Measurements from ENCODE around the gene HDDC3.
A peak's percentile ranks its signal among the peaks of the same experiment; 100 is the strongest.

Gene HDDC3

DNA sequence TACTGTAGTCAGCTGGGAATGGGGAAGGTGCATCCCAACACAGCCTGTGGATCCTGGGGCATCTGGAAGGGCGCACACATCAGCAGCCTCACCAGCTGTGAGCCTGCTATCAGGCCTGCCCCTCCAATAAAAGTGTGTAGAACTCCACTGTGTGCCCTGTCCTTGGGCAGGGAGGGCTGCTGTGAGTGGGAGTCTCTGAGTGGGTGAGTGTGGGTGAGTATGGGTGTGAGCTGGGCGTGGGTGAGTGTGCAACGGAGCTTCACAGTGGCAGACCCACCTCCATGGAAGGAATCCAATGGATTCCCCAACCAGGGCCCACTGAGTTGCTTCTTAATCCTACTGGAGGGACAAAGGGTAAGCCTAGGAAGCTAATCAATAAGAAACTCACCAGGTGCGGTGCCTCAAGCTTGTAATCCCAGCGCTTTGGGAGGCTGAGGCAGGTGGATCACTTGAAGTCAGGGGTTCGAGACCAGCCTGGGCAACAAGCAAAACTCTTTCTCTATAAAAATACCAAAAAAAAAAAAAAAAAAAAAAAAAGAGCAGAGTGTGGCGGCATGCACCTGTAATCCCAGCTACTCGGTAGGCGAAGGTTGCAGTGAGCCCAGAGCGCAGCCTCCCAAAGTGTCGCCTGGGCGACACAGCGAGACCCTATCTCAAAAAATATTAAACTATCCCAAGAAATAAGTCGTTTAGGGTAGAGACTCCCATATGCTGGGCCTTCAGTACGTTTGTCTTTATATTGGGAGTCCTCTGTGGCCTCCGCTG lies 21.8 kb upstream of the HDDC3 start:
- DNase-seq (ENCODE audit: low read depth in 2 of 3, low spot score in 1 of 3): no peak

DNA sequence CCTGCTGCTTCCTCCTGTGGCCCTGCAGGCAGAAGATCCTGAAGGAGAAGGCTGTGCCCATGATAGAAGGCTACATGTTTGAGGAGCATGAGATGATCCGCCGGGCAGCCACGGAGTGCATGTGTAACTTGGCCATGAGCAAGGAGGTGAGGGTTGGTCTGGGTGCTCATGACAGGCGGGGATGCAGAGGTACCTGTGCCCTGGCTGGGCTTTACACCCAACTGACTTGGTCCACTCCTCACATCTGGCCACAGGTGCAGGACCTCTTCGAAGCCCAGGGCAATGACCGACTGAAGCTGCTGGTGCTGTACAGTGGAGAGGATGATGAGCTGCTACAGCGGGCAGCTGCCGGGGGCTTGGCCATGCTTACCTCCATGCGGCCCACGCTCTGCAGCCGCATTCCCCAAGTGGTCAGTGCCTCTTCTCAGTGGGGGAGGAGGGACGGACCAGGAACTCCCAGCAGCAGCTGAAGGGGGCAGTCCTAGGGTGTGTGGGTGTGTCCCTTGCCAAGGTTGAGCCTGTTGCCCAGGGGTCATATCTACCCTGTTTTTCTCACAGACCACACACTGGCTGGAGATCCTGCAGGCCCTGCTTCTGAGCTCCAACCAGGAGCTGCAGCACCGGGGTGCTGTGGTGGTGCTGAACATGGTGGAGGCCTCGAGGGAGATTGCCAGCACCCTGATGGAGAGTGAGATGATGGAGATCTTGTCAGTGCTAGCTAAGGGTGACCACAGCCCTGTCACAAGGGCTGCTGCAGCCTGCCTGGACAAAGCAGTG lies 20.7 kb upstream of the HDDC3 start:
- no peak for DNase-seq (ENCODE audit: low read depth in 2 of 3, low spot score in 1 of 3)

DNA sequence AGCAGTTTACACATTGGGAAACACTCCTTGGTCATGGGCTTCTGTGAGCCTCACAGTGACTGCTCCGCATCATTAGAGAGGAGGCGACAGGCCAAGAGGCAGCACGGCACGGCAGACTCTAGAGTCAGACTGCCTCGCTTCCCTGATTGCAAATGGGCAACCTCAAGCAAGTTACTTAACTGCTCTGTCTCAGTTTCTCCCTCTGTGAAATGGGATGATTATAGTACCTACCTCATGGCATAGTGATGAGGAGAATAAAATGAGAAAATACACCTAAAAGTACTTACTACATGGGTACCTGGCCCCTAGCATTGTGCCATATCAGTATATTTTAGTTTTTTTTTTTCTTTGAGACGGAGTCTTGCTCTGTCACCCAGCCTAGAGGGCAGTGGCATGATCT lies 18.3 kb upstream of the HDDC3 start:
- no peak for DNase-seq (ENCODE audit: low read depth in 2 of 3, low spot score in 1 of 3)

DNA sequence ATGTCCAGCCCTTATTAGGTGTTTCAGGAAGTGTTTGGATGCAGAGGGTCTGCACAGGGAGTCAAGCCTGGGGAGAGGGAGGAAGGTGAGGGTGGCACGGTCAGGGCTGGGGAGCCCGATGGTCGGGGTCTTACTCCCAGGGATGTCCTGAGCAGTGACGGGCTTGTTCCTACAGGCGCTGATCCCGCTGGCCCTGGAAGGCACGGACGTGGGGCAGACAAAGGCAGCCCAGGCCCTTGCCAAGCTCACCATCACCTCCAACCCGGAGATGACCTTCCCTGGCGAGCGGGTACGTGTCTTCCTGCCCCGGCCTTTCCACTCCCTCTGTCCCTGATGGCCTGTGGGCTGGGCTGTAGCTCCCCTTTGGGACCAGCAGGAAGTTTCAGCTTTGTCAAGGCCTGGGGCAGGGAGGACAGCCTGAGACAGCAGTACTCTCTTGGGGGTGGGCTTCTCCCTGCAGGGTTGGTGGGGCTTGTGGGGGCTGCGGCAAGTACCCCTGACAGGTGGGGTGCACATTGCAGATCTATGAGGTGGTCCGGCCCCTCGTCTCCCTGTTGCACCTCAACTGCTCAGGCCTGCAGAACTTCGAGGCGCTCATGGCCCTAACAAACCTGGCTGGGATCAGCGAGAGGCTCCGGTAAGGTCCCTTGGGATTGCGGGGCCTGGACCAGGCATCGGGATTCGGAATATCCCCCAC lies 17.8 kb upstream of the HDDC3 start:
- no peak for DNase-seq (ENCODE audit: low read depth in 2 of 3, low spot score in 1 of 3)

DNA sequence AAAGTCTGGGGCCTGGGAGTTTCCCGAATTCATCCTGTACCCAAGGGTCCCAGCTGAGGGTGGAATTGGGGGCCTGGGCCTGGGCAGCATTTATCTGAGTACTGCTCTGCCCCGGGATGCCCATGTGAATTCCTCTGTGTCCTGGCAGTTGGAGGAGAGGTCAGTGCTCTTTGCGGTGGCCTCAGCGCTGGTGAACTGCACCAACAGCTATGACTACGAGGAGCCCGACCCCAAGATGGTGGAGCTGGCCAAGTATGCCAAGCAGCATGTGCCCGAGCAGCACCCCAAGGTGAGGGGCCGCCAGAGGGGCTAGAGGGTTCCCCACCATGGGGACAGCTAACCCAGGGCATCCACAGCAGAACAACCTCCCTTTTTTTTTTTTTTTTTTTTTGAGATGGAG lies 16.2 kb upstream of the HDDC3 start:
- no peak for DNase-seq (ENCODE audit: low read depth in 2 of 3, low spot score in 1 of 3)

DNA sequence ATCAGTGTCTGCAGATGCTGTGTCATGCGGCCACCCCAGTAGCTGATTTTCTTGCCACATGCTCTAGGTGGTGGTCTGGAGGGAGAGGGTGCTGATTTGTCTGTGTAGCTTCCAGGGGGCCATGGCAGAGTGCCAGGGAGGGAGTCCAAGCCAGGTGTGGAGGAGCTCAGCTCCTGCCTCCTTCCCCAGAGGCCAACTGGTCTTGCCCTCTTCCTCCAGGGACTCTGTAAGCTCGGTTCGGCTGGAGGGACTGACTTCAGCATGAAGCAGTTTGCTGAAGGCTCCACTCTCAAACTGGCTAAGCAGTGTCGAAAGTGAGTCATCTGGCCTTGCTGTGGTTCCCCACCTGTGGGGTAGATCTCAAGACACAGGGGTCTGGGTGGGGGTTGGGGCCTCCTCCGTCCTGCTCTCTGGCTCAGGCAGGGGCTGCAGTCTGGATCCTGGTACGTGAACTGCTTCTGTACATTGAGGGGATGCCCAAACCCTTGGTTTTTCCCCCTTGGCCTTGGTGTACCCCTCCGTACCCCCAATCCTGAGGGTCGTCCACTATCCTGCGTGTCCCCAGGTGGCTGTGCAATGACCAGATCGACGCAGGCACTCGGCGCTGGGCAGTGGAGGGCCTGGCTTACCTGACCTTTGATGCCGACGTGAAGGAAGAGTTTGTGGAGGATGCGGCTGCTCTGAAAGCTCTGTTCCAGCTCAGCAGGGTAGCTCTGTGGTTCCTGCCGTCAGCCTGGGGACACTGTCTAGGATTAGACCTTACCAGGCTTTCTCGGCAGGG lies 15.4 kb upstream of the HDDC3 start:
- no peak for DNase-seq (ENCODE audit: low read depth in 2 of 3, low spot score in 1 of 3)

DNA sequence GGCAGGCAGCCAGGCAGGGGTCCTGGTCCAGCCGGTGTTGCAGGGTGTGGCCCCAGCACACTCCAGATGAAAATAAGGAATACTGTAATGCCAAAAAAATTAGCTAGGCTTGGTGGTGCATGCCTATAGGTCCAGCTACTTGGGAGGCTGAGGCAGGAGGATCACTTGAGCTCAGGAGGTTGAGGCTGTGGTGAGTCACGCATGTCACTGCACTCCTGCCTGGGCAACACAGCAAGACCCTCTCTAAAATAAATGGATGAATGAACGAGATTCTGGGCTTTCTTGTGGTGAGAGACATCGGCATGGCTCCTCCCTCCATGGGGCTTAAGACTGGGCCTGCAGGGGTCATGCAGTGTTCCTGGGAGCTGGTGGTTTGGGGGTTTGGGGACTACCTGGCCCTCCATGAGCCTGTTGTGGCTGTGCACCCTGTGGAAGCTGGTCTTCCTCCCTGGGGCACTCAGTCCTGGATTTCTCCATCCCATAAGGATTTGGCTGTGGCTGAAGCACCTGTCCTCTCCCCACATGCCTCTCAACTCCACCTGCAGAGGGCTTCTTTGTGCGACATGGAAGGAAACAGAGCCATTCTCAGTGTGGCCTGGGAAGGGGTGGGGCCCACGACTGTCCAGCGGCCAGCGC lies 14.7 kb upstream of the HDDC3 start:
- DNase-seq (ENCODE audit: low read depth in 2 of 3, low spot score in 1 of 3): no peak

DNA sequence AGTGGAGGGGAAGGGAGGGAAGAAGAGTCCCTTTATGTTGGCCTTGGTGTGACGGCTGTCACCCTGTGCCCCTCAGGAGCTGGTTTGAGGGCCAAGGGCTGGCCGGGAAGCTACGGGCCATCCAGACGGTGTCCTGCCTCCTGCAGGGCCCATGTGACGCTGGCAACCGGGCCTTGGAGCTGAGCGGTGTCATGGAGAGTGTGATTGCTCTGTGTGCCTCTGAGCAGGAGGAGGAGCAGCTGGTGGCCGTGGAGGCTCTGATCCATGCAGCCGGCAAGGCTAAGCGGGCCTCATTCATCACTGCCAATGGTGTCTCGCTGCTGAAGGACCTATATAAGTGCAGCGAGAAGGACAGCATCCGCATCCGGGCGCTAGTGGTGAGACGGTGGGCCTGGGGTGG lies 14.2 kb upstream of the HDDC3 start:
- no peak for DNase-seq (ENCODE audit: low read depth in 2 of 3, low spot score in 1 of 3)

DNA sequence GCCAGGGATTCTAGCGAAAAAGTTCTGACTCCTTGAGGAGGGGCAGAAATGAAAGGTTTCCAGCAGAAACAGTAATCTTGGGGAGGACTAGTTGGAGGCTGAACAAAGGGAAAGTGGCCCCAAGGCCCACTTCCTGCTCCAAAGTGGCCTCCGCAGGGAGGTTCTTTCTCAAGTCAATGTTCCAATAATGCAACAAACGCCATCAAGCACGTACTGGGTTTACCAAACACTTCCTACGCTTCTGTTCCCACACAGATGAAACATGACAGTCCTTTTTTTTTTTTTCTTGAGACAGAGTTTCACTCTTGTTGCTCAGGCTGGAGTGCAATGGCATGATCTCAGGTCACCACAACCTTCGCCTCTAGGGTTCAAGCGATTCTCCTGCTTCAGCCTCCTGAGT lies 12.7 kb upstream of the HDDC3 start:
- DNase-seq (ENCODE audit: low read depth in 2 of 3, low spot score in 1 of 3): no peak

DNA sequence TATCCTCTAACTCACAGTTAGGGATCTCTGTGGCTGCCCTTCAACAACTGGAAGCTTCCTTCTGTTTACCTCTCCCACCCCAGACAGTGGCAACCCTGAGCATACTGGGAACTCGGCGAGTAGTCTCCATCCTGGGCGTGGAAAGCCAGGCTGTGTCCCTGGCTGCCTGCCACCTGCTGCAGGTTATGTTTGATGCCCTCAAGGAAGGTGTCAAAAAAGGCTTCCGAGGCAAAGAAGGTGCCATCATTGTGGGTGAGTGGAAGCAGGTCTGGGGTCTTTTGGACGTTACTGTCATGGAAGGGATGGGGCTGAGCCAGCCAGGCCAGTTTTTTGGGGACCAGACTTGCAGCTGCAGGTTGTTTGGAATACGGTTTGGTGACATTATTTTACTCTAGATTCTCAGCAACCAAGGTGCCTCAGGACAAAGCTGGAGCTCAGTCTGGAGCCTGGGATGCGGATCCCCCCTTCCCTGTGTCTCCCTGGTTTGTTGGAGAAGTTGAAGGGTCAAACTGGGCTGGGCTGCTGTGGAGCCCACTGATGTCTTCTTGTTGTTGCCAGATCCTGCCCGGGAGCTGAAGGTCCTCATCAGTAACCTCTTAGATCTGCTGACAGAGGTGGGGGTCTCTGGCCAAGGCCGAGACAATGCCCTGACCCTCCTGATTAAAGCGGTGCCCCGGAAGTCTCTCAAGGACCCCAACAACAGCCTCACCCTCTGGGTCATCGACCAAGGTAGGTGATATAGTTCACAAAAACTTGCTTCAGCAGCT lies 10.2 kb upstream of the HDDC3 start:
- no peak for DNase-seq (ENCODE audit: low read depth in 2 of 3, low spot score in 1 of 3)

DNA sequence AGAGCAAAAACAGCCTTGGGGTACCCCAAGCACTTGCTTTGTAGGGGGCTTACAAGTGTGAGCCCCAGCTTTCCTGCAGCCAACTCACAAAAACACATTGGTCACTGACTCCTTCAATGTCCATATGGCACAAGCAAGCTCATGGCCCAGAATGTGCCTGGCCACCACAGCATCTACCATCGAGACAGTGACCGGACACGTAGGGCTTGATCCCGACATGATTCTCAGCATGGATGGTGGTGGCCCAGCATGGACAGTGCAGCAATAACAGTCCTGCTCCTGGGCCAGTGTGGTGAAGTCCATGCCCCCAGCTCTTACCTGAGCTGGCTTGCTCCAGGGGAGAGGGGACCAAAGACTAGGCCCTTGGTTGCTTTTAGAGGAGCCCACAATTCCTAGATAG lies 8.7 kb upstream of the HDDC3 start:
- no peak for DNase-seq (ENCODE audit: low read depth in 2 of 3, low spot score in 1 of 3)

DNA sequence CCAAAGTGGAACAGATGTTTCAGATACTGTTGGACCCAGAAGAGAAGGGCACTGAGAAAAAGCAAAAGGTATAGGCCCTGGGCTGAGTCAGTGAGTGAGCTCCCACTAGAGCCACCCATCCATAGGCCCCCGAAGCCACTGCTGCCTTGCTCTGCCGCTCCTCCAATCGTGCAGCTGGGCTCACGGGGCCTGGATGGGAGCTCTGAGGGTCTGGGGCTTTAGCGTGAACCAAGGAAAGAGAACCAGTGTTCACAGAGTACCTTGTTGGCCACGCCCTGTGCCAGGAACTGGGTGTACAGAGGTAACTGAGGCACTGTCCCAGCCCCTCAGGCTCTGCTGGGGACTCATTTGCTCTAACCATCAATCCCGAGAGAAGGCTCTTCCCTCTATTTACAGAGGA lies 7.4 kb upstream of the HDDC3 start:
- no peak for DNase-seq (ENCODE audit: low read depth in 2 of 3, low spot score in 1 of 3)

DNA sequence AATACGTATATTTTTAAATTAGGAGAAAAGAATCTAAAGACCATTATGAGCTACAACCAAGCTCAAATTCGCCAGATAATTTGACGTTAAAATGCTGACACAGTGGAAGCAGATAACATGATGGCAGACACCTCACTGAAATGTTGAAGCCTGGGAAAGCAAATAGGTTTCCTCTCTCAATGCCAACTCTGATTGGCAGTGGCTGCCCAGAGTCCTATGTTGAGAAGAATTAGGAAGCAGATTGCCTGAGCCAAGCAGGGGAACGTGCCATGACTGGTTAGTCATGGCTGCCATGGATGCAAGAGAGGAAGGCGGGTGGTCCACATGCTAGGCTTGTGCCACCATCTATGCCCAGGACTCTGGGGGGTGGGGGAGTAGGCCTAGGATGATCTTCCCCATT lies 5.9 kb upstream of the HDDC3 start:
- DNase-seq (ENCODE audit: low read depth in 2 of 3, low spot score in 1 of 3): no peak

DNA sequence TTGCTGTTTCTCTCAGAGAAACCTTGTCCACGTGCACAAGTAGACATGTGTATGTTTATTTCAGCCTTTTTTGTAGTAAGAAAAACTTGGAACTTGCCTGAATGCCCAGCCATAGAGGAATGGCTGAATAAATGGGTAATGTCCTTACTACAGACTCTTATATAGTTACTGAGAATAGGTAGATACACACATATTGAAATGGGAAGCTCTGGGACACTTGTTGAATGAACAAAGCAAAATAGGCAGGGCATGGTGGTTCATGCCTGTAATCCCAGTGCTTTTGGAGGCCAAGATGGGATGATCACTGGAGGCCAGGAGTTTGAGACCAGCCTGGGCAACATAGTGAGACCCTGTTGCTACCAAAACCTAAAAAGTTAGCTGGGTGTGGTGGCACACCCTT lies 4.5 kb upstream of the HDDC3 start:
- DNase-seq (ENCODE audit: low read depth in 2 of 3, low spot score in 1 of 3): no peak

DNA sequence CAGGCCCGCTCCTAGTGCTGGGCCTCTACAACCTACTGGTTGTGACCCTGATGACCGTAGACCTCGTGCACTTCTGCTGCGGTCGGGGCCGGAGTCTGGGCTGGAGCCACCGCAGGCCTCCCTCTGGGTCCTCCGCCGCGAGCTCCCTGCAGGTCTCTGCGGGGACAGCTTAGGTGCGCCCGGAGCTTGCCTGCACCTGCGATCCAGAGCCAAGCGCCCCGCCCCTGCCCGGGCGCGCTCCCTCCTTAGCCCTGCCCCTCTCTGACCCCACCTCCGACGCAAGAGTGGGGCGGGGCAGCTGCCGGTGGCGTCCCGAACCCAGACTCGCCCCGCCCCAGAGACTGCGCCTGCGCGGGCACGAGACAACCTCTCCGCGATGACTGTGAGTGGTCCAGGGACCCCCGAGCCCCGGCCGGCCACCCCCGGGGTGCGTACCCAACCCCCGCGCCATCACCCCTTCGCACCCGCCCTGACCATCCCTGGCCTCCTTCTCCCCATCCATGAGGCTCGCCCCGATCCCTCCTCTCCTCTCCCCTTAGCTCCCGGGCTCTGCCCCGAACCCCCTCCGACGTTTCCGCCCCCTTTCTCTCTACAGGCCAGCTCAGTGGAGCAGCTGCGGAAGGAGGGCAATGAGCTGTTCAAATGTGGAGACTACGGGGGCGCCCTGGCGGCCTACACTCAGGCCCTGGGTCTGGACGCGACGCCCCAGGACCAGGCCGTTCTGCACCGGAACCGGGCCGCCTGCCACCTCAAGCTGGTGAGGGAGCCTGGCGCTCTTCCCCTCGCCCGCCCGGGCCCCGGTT lies 2.8 kb upstream of the HDDC3 start, which contains the start of gene UNC45A:
Gene UNC45A, plus strand, starts transcription at position 337 of the 803 bp plus-strand sequence. Its CDS starts 40 bp downstream, at position 377.
- DNase-seq (ENCODE audit: low read depth in 2 of 3, low spot score in 1 of 3): peak; percentile 86 to 97 (median 93)

DNA sequence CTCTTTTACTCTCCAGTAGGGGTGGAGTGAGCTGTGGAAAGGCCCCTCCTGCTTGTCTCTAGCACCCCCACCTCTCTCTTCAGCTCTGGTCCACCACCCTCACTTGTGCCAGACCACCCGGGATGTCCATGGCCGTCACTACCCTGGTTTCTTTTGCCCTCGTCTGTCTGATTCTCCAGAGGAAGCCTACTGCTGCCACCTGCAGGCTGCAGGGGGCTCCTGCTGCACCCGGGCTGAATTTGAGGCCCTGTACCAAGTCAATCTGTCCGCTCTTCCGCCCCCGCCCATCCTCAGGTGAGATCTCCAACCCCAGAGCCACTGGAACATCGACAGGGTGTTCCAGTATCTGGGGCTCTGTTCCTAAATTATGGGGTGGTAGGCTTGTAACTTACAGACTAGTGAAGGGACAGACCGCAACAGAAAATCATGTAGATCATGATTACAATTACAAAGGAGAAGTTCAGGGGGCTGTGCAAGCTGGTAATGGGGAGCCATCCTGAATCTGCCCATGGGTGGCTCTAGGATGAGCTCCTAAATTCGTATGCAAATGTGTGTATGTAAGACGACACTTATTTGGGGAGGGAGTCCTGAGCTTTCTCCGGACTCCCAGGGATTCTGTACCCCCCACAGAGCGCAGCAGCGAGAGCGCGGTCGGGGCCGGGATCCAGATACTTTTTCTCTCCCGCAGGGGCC lies 2.1 kb upstream of the HDDC3 start:
- DNase-seq (ENCODE audit: low read depth in 2 of 3, low spot score in 1 of 3): peak; percentile 81 to 85 (median 83)

DNA sequence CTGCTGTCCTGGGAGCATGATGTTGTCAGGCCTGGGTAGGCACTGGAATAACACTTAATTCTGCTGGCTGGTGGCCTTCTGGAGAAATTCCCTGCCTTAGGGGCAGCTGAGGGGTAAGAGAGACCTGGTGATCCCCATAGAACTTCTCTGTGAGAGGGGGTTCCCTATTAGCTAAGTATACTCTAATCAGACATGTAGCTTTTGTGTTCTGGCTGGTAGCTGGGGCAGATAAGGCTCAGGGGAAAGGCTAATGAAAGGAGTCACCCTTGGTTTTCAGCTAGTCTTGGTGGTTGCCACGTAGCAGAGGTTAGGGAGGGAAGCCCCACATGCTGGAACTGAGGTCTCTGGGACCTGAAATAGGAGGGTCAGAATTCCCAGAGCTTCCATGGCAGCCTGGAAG lies 952 bp upstream of the HDDC3 start:
- no peak for DNase-seq (ENCODE audit: low read depth in 2 of 3, low spot score in 1 of 3)

DNA sequence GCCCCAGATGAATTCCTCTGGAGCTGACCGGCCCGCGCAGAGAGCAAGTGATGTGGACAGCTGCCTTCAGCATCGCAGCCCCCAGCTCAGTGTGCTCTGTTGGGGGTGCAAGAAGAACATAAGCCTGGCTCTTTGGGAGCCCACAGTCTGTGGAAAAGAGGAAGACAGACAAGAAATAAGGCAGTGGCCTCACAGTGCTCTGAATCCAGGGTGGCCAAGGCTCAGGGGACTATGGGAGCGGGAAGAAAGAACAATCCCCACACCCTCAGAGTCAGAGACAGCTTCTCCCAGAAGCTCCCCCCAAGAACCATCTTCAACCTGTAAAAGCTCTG lies 277 bp upstream of the HDDC3 start:
- no peak for DNase-seq (ENCODE audit: low read depth in 2 of 3, low spot score in 1 of 3)

DNA sequence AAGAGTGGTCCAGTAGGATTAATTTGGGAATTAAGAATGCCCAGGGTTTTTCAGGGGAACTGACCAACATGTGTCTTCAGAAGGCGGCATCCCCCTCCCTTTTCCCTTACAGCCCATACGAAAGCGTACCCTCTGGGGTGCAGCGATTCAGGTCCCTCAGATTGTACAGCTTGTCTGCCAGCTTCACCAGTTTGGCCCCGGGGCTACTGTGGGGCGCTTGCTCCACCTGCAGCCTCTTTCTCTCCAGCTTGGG lies 848 bp downstream of the HDDC3 start:
- DNase-seq (ENCODE audit: low read depth in 2 of 3, low spot score in 1 of 3): no peak

Measured in stimulated activated CD4-positive, alpha-beta T cell treated with anti-CD3 and anti-CD28 coated beads, Interleukin-12 subunit alpha, Interleukin-12 subunit beta, amount 100 ng/mL, for 48 hours (primary cell).